ENCODE data around the gene C10orf95.
"Not testable (repeated sequence)": the region's sequence is repeated elsewhere in the genome, so short reads cannot be mapped to it uniquely, and the experiment has no call there.

The C10orf95 gene

DNA sequence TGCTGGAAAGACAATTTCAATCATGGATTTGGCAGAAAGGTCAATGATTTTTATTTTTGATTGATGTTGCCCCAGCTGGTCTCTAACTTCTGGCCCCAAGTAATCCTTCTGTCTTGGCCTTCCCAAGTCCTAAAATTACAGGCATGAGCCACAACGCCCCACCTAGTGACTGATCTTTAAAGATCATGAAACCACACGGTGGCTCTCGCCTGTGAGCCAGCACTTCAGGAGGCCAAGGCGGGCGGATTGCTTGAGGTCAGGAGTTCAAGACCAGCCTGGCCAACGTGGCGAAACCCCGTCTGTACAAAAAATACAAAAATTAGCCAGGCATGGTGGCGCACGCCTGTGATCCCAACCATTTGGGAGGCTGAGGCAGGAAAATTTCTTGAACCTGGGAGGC is 12.6 kb upstream of the C10orf95 start:
- DNase-seq = no peak

DNA sequence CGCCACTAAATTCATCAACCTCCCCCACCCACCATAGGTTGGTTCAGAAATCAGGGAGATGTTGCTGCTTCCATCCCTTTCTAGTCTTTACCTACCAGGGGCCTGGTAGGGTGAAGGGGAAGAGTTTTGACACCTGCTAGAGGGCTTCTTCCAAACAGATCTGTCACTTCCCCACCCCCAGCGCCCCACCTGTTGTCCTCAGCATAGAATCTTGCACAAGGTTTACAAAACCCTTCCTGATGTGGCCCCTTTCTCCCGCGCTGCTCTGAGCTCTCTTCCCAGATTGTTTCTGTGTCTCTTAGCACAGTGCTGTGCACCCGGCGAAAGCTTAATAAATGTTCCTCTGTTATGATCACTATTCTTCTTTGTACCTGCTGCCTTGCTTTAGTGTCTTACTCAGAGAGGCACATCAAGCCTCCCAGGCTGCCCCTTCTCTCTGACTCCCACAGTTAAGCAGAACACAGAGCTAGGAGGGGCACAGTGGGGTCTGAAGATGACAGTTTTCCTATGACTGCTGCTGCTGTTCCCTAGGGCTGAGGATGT is 11.2 kb upstream of the C10orf95 start:
- DNase-seq = no peak

DNA sequence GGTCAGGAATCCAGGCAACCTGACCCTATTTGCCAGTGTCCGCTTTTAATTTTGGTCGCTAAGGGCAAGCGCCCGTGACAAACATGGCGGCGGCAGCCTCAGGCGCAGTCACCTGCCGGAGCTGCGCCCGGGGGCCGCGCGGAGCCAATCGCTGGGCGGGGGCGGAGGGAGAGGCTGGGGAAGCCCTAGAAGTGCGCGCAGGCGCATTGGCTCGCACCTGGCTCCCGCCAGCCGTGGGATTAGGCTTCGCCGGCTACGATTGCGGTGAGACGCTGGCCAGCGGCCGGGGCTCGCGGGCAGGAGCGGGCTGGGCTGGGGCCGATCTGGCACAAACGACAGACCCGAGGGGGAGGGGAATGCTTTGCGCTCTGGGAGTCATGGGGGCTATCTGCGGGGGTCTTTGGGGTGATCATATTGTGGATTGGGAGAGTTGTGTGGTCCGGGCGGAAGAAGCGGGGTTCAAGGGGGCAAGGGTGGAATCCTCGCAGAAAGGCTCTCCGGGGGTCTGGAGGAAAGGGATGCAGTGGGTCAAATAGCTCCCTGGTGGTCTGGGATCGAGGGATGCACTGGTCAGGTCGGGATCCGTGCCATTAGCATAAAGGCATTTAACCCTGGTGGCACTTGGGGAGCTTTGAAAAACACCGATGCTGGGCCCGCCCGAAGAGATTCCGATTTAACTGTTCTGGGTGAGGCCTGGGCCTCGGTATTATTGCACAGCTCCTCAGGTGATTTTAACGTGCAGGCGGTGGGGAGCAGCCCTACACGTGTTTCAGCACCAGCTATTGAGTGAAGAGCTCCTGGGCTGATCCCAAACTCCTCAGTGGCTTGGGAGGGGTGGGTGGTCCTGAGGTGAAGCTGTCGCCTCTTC is 10.1 kb upstream of the C10orf95 start:
- DNase-seq = peak; percentile 92 to 94

DNA sequence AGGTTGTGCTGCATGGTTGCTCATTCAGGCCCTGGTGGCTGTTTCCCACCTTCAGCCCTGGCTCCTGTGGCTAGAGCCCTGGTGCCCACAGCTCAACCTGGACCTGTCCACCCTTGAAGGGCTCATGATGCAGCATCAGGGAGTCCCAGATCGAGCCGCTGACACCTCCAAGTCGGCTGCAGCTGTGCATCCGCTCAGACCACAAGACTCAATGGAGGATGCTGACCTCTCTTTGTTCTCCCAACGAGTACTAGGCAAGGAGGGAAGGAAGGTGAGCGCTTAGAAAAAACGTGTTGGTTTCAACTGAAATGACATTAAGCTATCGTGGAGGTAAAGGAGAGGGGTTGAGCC is 9.5 kb upstream of the C10orf95 start:
- no peak for DNase-seq

DNA sequence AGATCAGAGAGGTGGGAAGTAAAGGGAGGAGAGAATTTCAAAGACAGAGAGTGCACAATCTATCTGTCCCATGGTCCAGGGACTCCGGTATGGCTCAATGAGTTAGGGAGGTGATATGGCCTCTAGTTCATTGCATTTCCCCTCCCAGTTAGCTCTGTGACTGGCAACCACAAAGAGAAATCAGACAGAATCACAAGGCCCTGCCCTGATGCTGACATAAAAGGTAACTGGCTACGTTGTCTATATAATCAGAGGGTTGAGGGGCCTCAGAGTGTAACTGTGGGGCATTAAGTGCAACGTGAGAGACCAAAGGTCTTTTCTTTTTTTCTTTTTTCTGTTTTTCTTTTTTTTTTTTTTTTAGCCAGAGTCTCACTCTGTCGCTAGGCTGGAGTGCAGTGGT is 7.3 kb upstream of the C10orf95 start:
- DNase-seq = no peak

DNA sequence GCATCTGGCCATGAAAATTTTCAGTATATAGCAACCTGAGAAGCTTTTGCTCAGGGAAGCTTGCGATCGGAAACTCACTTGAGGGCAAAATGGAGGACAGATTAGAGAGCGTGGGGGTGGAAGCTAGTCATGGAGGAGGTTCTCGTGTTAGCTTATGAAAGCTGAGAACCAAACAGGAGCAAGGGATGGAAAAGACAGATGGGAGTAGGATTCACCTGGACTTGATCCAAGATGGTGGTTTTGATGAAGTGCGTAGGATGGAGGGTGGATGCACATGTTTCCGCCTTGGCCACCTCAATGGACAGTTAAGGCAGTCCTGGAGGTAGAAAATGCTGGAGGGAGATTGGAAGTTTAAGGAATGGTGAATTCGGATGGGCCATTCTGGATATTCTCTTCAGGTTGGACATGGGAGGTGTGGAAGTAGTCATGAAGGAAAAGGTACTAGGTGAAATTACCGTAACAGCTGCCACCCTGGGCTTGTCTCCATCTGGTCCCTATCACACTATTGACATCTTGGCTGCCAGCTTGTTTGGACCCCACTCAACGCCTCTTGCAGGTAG is 6.3 kb upstream of the C10orf95 start:
- DNase-seq = no peak

DNA sequence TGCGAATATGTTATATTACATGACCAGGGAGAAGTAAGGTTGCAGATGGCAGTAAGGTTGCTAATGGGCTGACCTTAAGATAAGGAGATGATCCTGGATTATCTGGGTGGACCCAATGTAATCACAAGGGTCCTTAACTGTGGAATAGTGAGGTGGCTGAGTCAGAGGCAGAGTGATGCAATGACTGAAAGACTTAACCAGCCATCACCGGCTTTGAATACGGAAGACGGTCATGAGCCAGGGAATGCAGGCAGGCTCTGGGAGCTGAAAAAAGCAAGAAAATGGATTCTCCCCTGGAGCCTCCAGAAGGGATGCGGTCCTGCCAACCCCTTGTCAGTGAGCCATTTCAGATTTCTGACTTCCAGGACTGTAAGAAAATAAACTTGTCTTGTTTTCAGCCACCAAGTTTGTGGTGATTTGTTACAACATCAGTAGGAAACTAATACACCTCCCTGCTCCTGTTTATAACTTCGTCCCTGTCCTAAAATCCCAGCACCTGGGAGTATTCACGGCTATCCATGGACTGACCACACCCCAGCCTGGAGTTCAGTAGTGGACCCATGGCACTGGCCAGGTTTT is 4.6 kb upstream of the C10orf95 start:
- no peak for DNase-seq

DNA sequence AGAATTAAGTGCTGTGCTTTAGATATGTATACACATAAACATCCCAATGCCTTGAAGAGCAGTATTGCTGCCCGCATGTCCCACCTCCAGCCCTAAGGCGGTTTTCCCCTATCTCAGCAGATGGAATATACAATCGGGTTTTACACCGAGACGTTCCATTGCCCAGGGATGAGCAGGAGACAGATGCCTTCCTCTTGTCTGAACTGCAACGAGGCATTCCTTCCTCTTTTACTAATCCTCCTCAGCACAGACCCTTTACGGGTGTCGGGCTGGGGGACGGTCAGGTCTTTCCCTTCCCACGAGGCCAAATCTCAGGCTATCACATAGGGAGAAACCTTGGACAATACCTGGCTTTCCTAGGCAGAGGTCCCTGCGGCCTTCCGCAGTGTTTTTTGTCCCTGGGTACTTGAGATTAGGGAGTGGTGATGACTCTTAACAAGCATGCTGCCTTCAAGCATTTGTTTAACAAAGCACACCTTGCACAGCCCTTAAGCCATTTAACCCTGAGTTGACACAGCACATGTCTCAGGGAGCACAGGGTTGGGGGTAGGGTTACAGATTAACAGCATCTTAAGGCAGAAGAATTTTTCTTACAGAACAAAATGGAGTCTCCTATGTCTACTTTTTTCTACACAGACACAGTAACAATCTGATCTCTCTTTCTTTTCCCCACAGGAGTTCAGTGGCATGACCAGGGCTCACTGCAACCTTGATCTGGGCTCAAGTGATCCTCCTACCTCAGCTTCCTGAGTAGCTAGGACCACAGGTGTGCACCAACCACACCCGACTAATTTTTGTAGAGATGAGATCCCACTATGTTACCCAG is 3.5 kb upstream of the C10orf95 start:
- not testable (repeated sequence) for DNase-seq

DNA sequence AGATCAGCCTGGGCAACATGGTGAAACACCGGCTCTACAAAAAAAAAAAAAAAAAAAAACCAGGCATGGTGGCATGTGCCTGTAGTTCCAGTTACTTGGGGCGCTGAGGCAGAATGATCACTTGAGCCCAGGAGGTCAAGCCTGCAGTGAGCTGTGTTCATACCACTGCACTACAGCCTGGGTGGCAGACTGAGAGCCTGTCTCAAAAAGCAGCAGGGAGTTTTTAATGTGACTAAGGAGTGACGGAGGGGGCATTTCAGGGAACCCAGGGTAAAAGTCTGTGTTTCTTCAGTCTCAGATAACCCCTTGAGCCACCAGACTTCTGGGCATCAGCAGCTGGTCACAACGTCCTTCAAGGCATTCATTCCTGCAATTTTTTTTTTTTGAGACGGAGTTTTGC is 2.2 kb upstream of the C10orf95 start:
- no peak for DNase-seq

DNA sequence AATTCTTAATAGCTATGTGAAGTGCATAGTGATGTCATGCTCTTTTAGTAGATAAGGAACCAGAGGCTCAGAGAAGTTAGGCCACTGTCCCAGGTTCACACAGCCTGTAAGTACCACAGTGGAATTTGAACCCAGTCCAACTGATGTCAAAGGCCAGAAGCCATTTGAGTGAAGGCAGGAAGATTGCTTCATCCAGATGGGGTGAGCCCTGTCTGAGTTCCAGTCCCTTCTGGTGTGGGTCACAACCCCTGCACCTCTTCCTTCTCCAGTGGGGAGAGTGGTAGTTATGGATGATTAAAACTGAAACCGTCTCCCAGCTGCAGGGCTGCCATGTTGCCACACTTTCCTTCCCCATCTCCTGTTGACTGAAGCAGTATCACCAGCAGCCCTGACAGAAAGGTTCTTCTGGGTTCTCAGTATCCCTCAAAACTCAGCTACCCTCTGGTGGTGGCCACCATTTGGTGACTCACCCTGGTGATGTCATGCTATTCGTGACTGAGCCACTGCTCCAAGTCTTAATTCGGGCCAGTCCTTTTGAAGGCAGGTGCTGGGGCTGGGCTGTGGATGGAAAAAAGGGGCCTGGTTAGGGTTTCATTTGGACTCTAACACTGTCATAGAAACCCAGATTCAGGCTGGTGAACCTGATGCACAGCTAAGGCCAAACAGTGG is 1.5 kb upstream of the C10orf95 start:
- peak; percentile 45 to 57 for DNase-seq

DNA sequence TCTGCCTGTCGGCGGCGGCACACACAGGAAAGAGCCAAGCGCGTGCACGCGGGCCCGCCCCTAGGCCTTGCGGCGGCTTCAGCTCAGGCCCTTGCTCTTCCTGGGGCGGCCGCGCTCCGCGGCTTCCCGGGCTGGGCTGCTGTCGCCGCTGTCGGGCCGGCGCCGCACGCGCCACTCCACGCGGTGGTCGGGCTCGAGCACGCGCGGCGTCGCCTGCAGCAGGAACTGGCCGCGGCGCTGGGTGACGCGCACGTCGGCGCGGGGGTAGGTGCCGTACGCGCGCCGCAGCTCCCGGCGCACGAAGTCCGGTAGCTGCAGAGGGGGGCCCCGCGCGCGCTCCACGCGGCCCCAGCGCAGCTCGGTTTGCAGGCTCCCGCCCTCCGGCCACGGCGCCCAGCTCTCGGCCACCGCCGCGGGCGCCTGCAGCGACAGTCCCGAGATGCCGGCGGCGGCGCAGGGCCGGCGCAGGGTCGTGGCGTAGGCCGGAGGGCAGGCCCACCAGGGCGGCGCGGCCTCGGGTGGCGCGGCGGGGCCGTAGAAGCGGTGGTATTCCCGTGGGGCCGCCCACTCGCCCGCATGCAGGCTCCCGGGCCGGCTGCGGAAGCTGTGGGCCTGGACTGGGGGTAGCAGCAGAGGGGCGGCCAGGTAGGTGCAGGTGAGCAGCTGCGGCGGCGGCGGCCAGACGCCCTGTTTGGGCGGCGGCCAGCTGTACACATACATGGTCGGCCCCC is 804 bp downstream of the C10orf95 start:
- DNase-seq = peak; percentile 76 to 81

DNA sequence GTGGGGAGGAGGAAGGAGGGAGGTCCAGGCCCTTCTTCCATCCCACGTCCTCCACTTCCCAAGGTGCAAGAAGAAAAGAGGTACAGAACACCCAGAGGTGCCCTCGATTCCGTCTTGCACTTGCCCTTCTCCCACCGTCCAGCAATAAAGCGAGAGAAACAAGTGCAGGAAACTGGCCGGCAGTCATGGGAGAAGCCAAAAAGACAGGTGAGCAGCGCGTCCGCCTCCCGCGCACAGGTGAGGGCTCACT is 1.3 kb downstream of the C10orf95 start:
- DNase-seq = no peak

DNA sequence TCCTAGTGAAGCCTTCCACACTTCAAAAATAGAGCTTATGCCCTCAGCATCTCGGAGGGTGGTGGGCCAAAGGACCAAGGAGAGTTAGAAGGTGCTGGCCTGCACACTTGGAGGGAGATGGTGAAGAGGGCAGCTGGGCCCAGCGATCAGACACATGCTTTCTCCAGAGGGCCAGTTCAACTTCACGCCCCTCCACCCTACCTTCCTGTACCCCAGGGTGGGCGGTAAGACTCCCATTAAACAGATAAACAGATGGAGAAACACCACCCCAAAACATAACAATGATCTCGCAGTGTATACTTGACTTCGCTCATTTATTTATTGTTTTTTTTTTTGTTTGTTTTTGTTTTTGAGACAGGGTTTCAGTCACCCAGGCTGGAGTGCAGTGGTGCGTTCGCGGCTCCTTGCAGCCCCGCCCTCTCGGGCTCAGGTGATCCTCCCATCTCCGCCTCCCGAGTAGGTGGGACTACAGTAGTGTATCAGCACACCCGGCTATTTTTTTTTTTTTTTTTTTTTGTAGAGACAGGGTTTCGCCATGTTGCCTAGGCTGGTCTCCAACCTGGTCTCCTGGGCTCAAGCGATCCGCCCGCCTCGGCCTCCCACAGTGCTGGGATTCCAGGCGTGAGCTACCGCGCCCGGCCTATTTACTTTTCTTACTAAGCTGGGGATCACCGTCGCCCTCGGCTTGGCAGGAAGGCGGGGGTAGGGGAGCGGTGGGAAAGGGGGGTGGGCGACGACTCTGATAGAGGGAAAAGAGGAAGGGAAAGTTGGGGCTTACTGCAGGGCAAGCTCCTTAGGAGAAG is 1.8 kb downstream of the C10orf95 start:
- DNase-seq = peak; percentile 87 to 89

DNA sequence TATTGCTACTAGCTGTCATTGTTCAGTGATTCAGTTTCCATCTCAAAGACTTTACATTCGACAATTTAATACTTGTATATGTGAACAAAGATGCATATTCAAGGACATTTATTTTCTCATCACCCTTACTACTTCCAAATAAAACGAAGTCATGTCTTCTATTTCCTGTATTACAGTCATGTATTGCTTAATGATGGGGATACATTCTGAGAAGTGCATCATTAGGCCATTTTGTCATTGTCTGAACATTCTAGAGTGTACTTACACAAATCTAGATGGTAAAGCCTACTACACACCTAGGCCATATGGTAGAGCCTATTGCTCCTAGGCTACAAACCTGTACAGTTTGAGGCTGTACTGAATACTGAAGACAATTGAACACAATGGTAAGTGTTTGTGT is 6.5 kb downstream of the C10orf95 start:
- DNase-seq = no peak

DNA sequence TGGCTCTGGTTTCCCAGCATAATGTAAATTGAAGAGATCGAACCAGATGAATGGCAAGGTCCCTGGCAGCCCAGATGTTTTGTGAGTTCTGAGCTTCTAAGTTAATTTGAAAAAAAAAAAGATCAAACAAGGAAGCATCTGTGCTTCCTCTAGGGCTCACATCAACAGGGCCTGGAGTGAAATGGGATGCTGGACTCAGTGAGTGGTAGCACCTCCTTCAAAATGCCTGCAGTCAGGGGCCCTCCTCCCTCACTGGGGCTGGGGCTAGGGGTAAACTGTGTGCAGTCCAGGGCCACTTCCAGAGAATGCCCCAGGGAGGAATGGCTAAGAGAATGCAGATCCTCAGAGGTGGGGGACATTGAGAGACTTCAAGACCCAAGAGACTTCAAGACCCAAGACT is 13.0 kb downstream of the C10orf95 start:
- no peak for DNase-seq

DNA sequence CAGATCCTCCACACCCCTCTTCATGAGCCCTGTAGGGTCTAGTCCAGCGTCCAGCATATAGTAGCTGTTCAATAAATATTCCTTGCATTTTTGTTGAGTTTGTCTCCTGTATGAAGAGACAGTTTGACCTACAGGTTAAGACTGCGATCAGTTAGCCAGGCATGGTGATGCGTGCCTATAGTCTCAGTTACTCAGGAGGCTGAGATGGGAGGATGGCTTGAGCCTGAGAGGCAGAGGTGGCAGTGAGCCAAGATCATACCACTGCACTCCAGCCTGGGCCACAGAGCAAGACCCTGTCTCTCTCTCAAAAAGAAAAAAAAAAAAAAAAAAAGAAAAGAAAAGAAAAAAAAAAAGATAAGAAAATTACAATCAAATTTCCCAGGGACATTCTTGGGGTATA is 13.8 kb downstream of the C10orf95 start:
- DNase-seq = no peak

DNA sequence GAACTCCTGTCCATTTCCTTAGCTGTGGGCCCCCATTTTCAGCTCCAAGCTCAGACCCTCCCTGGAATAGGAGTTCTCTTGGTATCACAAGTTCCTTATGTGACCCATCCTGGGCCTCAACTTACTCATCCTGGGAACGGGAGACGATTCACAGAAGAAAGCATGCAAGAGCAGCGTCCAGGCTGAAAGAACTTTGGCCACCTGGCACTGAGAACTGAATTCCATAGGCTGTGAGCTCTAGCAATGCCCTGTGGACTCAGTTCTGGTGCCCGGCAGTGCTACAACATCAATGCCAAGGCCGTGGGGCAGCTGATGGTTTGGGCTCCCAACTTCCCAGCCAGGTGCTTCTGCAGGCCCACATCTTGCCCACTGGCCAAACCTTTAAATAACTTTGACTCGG is 15.0 kb downstream of the C10orf95 start:
- no peak for DNase-seq

DNA sequence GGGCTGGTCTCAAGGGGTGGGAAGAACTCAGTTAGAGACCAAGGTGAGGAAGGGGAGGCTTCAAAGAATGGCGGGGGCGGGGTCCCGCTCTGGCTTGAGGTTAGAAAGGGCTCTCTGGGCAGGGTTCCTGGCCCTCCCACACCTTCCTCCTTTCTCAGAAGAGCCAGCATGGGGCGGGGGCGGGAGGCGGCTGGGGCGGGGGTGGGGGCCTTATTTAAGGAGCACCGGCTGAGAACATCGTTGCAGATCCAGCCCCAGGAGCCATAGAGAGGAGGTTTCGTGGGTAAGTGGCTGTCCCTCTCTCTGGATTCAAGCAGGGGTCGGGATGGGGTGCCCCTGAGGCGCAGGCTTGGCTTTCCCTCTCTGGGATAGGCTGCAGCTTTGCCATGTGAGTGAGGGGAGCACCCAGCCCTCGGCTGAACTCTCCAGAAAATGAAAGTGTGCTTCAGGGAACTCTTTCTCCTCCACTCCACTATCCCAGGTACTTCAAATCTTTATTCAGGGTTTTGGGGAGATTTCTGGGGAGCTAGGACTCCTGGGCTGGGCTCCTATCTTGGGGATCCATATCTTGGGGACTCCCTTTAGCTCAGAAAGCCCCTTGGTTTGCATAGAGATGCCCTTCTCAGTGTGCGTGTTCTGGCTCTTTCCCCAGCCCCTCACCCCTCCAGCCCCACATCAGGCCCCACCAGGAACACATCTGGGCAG is 15.7 kb downstream of the C10orf95 start:
- peak; percentile 35 to 48 for DNase-seq

DNA sequence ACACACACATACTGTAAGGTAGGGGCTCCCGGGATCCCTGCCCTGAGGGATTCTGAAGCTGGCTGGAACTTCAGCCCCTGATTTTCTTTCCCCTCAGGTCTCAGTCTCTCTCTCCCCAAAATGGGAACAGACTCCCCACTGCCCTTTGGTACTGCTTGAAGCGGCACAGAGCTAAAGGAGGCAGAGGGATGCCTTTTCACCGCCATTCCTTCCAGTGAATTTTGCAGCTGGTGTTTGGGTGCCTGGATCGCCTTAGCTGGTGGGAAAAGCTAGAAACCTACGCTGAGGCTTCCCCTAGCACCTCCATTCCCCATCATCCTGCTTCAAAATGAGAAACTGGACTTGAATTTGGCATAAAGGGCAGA is 16.2 kb downstream of the C10orf95 start:
- no peak for DNase-seq

DNA sequence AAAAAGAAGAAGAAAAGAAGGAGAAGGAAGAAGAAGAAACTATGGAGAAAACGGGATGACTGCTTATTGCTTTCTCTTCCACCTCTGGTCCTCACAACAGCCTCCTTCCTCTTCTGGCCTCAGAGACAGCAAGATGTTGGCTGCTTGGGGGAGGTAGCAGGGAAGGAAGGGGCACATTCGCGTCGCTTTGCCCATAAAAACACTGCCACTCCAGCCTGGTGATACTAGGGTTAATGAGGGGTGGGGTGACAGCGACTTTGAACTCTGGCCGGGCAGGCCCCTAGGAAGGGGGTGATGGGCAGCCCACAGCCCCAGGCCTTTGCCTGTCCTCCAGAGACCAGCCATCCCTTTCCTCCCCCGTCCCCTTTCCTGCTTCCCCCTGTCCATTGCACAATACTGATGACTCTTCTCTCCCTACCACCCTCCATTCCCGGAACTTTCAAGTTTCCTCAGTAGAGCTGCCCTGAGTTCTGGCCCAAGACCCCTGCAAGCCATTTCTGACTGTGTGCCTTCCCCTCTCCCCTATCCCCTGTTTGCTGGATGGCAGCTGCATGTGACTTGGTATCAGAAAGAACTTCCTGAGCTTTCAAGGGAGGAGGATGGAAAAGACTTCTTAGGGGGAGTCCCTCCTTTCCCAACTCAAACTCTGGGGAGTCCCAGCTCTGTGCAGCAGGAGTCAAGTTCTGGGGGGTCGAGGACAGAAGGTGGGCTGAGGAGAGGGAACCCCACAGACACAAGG is 16.8 kb downstream of the C10orf95 start:
- DNase-seq = no peak
